ENCODE data around the gene CCDC159.
"Not testable (repeated sequence)": the region's sequence is repeated elsewhere in the genome, so short reads cannot be mapped to it uniquely, and the experiment has no call there.

CCDC159 gene

GRCh38 chr19:11370744-11371143 lies 24.4 kb downstream of the CCDC159 start:
- FAIRE-seq, result no peak

GRCh38 chr19:11373166-11373884 lies 27.0 kb downstream of the CCDC159 start:
- FAIRE-seq, result no peak

DNA sequence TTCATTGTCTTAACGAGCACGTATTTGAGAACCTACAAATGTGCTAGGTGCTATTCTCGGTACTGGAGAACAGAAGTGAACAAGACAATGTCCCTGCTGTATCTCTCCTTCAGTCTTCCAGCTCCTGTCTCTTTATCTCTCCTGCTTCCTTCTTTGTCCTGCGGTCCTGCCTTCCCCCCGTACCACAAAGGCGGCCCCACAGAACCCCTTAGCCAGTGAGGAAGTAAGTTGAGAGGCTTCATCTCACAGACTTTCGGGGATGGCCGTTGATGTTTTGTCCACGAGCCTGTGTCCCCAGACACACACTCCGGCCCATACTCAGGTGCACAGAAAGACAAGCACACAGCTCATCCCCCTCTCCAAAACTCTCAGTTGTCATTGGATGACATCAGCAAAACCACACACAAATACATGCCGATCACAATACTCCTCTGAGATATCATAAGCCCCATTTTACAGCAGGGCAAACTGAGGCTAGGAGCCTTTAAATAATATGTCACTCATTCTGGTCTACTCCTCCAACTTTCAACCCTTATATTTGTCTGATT lies 27.6 kb downstream of the CCDC159 start:
- no peak for FAIRE-seq

DNA sequence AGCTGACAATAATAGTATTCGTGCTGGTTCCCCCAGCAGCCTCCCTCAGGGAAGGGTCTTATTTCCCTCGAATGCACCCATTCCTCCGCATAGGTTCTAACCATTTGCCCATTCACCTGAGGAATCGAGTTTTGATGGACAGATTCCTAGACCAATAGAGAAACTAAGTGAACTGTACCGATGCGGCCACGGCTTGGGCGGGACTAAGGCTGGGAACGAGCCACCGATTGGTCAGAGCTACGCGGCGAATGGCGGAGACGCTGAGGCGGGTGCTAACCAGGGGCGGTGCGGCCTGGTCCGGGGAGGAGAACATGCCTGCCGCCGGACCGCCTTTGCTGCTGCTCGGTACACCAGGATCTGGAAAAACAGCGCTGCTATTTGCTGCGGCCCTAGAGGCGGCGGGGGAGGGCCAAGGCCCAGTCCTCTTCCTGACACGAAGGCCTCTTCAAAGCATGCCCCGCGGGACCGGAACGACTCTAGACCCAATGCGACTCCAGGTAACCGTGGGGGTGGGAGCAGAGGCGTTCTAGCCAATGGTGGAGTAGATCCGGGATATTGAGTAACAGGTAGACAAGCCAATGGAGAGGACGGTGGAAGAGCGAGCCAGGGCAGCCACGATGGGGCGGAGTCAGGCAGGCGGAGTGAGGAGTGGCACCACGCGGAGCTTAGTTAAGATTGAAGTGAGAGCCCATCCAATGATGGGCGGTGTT lies 28.3 kb downstream of the CCDC159 start, which contains the start of gene SWSAP1:
TSS of gene SWSAP1 (plus strand) at position 234 of the 710 bp plus-strand sequence. CDS start at position 249, 15 bp downstream.
- peak; percentile 99 for FAIRE-seq

DNA sequence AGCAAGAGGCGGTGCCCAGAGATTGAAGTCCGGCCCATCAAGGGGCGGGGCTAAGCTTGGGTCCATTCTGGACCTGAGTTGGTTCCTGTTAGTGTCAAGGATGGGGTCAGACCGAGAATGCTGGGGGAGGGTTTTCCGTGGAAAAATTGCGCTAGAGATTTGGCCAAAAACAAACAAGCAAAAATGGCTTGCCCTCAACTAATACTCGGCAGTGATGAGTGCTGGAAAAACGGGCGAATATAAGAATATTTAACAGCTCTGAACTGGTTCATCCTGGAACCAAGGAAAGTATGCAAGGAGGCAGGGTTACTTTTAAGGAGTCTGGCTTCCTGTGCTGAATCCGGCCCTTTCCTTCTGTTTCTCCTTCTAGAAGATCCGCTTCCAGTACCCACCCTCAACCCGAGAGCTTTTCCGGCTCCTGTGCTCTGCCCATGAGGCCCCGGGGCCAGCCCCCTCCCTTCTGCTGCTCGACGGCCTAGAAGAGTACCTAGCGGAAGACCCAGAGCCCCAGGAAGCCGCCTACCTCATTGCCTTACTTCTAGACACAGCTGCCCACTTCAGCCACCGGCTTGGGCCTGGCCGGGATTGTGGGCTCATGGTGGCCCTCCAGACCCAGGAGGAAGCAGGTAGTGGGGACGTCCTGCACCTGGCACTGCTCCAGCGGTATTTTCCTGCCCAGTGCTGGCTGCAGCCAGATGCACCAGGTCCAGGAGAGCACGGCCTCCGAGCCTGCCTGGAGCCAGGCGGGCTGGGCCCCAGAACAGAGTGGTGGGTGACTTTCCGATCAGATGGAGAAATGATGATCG lies 29.0 kb downstream of the CCDC159 start:
- no peak for FAIRE-seq

GRCh38 chr19:11377237-11377636 lies 30.9 kb downstream of the CCDC159 start:
- no peak for FAIRE-seq

GRCh38 chr19:11377756-11378155 lies 31.4 kb downstream of the CCDC159 start:
- FAIRE-seq, result no peak

DNA sequence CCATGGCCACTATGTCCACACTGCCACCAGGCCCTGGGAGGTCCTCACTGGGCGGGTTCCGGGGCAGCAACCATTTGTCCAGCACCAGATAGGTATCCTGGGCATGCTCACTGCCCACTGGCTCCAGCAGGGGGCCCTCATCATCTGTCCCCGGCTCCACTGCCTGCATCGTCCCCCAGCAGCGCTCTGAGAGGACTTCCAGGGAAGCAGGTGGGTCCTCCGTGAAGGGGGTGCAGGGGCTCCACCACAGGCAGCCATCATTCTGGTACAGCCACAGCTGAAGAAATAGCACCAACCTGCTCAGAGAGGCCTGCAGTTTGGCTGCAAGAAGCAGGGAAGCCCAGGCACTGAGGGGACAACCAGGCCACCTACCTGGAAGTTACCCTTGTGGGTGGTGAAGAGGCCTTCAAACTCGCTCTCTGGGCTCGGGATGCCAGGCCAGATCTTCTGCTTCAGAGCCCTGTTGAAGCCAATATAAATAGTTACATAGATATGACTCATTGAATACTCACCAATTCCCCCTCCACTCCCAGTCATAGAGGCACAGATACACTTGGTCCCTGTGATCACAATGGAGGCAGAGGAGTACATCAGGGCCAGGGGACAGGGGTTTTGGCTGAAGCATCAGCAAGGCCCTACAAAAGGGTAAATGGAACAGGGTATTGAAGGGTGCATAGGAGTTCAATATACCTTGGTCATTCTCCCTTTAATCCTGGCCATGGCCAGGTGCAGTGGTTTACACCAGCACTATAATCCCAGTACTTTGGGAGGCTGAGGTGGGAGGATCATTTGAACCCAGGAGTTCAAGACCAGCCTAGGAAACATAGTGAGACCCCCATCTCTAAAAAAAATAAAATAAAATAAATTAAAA lies 32.2 kb downstream of the CCDC159 start:
- FAIRE-seq, result no peak

- not testable (repeated sequence) for FAIRE-seq
Observed at GRCh38 chr19:11379269-11379845, 33.0 kb downstream of the CCDC159 start.

DNA sequence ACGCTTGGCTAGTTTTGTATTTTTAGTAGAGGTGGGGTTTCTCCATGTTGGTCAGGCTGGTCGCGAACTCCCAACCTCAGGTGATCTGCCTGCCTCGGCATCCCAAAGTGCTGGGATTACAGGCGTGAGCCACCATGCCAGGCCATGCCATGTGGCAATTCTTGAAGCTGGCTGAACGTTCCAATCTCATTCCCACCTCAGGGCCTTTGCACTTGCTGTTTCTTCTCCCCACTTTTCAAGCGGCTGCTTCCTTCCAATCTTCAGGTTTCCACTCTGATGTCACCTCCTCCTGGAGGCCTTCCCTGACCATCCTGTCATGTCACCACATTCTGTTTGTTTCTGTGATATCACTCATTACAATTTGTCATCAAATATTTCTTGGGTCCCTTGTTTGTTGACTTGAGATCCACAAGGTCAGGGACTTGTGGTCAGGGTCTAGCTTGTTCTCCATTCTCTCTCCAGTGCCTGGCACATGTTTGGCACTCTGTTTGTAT lies 33.6 kb downstream of the CCDC159 start:
- FAIRE-seq, result no peak

- FAIRE-seq, result peak; percentile 92
Observed at GRCh38 chr19:11380653-11381537, 34.6 kb downstream of the CCDC159 start.

DNA sequence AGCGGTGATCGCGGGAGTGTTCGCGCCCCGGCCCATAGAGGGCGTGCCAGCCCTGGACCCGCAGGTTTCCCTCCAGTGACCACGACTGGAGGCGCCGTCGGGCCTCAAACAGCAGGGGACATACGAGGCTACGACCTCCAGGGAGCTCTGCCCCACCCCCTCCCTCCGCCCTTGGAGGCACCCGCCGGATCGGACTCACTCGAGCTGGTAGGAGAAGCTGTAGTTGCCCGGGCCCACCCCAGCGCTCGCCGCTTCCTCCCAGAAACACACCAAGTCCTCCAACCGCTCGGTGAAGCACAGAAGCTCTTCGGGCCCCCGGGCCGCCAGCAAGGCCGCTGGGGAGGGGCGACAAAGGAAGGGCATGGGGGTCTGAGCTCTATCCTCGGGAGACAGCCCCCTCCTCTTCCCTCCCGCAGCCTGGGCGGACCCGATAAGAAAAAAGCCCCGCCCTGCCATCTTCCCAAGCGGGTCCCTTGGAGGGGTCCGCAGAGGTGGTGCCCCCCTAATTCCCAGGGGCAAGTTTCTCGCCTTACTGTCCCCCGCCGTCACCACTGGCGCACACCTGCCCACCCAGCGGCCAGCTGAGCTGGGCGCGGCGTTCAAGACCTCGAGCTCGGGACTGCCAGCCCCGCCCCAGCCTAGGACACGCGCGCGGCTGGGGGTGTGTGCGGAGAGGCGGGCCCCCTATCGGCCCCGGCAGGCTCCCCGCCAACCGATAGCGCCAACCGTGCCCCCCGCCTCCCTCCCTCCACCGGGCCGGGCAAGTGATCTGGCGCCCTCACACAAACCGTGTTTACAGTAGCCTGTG lies 36.8 kb downstream of the CCDC159 start:
- no peak for FAIRE-seq

- no peak for FAIRE-seq
Observed at GRCh38 chr19:11383706-11384048, 37.4 kb downstream of the CCDC159 start.

- no peak for FAIRE-seq
Observed at GRCh38 chr19:11384778-11385129, 38.4 kb downstream of the CCDC159 start.

DNA sequence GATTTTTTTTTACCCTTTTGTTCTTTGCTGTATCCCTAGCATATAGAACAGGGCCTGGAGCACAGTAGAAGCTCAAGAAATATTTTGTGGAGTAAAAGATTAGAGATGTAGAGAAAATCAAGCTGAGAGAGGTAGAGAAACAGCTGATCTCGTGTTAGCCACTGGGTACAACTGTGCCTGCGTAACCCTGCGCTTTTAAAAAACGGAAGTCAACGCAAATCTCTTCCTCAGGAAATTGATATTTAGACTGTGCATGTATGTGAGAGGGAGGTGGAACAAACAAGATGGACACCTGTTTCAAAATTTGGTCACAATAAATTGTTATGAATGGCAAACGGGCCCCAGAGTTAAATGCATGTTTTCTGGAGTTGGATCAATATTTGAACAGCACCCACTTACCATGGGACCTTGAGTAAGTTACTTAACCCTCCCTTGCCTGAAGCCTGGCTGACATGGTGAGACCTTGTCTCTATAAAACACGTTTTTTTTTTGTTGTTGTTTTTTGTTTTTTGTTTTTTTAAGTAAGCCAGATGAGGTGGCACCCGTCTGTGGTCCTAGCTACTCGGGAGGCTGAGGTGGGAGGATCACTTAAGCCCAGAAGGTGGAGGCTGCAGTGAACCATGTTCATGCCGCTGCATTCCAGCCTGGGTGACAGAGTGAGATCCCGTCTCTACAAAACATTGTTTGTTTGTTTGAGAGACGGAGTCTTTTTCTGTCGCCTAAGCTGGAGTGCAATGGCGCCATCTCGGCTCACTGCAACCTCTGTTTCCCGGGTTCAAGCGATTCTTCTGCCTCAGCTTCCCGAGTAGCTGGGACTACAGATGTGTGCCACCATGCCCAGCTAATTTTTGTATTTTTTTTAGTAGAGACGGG lies 41.1 kb downstream of the CCDC159 start:
- no peak for FAIRE-seq

- no peak for FAIRE-seq
Observed at GRCh38 chr19:11390359-11390758, 44.0 kb downstream of the CCDC159 start.

DNA sequence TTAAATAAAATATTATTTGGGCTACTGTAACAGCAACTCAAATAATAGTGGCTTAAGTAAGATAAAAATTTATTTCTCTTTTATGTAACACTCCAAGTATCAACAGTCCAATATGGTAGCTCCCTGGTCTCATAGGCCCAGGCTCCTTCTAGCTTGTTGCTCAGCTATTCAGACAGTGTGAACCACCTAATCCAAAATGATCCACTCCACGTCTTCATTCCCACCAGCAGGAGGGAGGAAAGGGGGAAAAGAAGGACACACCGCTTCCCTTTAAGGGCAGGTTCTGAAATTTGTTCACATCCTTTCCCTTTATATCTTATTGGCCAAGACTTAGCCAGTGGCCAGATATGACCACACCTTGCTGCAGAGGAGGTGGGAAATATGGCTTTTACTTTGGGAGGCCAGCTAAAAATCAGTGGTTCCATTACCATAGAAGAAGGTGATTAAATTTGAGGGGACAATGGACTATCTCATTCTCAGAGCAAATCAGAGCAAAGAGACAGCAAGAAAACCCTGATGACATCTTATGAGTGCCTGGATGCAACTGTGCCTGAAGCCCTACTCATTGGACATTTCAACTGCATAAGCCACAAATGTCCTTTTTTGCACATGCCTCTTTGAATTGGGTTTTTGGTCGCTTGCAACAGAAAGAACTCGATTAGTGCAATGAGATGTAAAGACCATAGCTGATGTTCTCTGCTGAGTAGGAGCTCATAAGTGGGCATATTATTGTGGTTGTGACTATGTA lies 44.8 kb downstream of the CCDC159 start:
- FAIRE-seq, result no peak

DNA sequence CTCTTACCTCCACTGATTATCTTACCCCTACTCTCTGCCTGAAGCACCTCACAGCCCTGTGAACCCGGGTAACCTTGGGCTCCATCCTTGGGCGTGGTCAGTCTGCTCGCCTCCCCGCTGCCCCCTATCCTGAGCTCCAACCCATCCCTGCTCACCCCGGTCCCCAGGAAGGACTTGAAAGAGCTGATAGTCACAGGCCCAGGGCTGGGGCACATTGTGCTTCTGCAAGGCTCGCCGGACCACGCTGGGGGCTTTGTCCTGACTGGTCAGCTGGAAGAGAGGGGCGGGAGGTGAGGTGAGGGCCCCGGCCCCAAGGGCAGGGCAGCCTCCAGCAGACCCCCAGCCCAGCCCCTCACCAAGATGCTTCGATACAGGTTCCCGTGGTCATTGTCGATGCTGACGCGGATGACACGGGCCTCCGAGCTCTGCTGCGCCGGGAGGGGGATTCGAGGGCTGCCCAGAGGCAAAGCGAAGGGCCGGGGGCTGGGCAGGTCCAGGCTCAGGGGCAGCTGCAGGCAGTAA lies 50.8 kb downstream of the CCDC159 start:
- FAIRE-seq, result no peak

Measured in G401.6 (cell line).